ENCODE results near the gene GNG4.

GNG4 gene

DNA sequence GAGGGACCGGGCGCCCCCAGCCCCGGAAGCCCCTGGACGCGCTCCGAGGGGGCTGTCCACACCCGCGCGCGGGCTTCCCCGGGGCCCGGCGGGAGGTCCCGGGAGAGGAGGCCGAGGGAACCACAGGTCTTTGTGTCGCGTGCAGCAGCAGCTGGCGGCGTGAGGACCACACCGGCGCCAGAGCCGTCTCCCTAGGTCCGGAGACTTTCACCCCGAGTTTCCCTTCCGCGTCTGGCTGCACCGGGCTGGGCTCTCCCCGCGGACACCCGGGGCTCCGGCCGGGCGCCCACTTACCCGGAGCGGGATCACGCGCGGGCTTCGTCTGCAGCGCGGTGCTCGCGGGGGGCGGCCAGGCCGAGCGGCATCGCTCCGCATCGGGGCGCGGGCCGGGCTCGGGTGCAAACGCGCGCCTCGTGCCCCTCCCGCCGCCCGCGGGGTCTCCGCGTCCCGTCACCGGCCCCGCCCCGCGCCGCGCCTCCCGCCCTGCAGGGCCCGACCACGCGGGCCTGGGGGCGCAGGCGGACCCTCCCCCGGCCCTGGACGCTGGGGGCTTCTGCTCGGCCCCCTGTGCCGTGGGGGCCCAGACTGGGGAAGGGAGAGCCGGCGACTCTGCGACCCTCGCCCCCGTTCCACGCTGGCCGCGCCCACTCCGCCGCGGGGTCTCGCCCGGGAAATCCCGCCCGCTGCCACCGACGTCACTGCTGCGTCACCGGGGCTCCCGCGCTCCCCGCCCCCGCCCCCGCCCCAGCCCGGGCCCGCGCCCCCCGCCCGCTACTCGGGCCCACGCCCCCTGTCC, at the start of gene GNG4:
GNG4 (minus strand) TSS at position 417 of the 796 bp plus-strand sequence. CDS start 65,946 bp downstream, outside the sequence.
- TF ChIP-seq CTCF (conservative IDR thresholded peaks at IDR 0.05; ENCODE audit: low read depth, low read length), result no peak

DNA sequence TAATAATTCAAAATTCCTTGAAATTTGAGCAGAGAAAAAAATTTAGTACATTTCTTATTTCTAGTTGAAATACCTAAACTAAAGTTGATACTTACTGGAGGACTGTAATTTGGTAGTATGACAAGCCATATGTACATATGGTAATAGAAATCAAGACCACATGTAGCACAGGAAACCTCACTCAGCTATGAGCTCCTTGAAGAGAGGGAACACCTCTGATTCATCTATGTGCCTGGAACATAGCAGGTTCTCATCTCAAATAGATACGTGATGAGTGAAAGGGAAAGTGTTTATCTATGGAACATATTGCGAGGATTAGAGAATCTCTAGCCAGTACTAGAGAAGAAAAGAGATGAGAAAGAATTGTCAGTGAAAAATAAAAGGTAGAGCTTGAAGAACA, 47.9 kb upstream of the GNG4 start:
- no peak overlapping the region for H3K4me3 ChIP-seq (ENCODE audit: low read depth, low read length)
- no peak for TF ChIP-seq CTCF (conservative IDR thresholded peaks at IDR 0.05; ENCODE audit: low read depth, low read length)
- DNase-seq (ENCODE audit: low read depth), result no peak

More for the DNA sequence above, at the start of gene GNG4:
- peak within 1 kb of the TSS; percentile 44 for H3K4me3 ChIP-seq (ENCODE audit: low read depth, low read length)
- DNase-seq (ENCODE audit: low read depth), result no peak

GRCh38 chr1:235689356-235689755, 39.8 kb upstream of the GNG4 start:
- TF ChIP-seq CTCF (conservative IDR thresholded peaks at IDR 0.05; ENCODE audit: low read depth, low read length), result no peak
- no peak overlapping the region for H3K4me3 ChIP-seq (ENCODE audit: low read depth, low read length)
- no peak for DNase-seq (ENCODE audit: low read depth)

GRCh38 chr1:235688096-235688495, 38.5 kb upstream of the GNG4 start:
- no peak overlapping the region for H3K4me3 ChIP-seq (ENCODE audit: low read depth, low read length)
- TF ChIP-seq CTCF (conservative IDR thresholded peaks at IDR 0.05; ENCODE audit: low read depth, low read length), result no peak
- no peak for DNase-seq (ENCODE audit: low read depth)

GRCh38 chr1:235683653-235684052, 34.1 kb upstream of the GNG4 start:
- no peak overlapping the region for H3K4me3 ChIP-seq (ENCODE audit: low read depth, low read length)
- TF ChIP-seq CTCF (conservative IDR thresholded peaks at IDR 0.05; ENCODE audit: low read depth, low read length), result no peak
- DNase-seq (ENCODE audit: low read depth), result peak; percentile 78

DNA sequence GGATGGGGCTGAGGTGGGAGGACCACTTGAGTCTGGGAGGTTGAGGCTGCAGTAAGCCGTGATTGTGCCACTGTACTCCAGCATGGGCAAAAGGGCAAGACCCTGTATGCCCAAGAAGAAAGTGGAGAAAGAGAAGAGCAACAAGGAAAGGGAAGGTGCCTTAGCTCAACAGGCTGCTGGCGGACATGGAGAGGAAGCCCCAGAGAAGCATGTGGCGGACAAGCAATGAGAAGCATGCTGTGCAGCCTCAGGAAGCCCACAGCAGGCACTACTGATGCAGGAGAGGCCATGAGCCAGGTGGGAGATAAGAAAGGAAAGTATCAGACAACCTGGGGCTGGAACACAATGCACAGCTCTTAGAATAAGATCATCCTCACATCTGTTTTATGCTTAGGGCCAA, 32.6 kb upstream of the GNG4 start:
- DNase-seq (ENCODE audit: low read depth), result no peak
- TF ChIP-seq CTCF (conservative IDR thresholded peaks at IDR 0.05; ENCODE audit: low read depth, low read length), result no peak
- H3K4me3 ChIP-seq (ENCODE audit: low read depth, low read length), result no peak overlapping the region

DNA sequence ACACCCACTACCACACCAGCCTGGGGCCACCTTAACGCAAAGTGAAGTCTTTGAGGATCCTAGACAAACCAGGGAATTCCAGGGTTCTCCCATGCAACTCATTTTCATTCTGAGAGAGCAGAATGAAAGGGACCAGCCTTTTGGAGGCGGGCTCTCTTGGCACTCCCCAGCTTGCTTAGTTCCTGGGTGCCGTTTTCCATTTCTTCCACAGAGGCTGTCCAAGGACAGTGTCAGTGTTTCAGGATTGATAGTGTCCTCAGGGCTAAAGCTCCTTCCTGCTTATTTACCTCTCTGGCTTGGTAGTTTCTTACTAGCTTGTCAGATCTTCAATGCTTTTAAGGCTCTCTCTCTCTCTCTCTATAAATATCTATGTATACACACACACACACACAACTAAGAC, 30.1 kb upstream of the GNG4 start:
- no peak for DNase-seq (ENCODE audit: low read depth)
- no peak overlapping the region for H3K4me3 ChIP-seq (ENCODE audit: low read depth, low read length)
- no peak for TF ChIP-seq CTCF (conservative IDR thresholded peaks at IDR 0.05; ENCODE audit: low read depth, low read length)

All from choroid plexus epithelial cell (primary cell).